ENCODE data around the gene LAMB2.

The LAMB2 gene

DNA sequence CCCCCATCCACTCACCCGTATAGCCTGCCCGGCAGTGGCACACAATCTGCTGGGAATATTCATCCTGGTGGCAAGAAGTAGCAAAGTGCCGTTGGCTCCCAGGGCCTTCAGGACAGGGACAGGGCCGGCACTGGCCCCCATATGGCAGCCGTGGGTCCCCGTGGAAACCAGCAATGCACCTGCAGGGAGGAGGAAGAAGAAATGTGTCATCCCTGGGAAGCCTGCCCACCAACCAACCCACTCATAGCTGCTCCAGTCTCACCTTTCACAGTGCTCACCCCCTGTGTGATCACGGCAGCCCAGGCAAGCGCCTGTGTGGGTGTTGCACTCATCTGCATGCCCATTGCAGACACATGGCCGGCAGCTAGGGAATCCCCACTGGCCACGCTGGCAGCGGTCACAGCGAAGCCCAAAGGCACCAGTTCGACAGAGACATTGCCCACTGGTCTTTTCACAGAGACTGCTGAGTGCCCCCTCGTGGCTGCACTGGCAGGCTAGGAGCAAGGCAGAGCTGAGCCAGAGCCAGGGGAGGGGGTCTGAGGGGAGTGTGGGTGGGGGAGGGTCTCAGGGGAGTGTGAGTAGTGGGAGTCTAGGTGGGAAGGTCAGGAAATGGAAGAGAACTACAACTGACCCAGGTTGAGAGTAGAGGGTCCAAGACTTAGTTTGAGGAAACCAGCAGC, 7.7 kb downstream of the LAMB2 start:
- Histone ChIP-seq H3K79me1 (ENCODE audit: low read length) (peaks cover 5% of the 10 kb centered on the region), H3K4me2 (ENCODE audit: low read length) (no peak overlapping the region), H3K14ac (ENCODE audit: low read length) (no peak overlapping the region), H4K8ac (ENCODE audit: low read depth, low read length) (no peak overlapping the region), H3K4me3 (ENCODE audit: low read depth, low read length) (no peak overlapping the region), H2BK5ac (ENCODE audit: low read depth, low read length, poor library complexity) (no peak overlapping the region), H2AK5ac (ENCODE audit: low read length) (no peak overlapping the region), H3K4ac (ENCODE audit: low read depth, low read length) (no peak overlapping the region), H2BK120ac (ENCODE audit: insufficient read depth, low read length, poor library complexity) (no peak overlapping the region), H3K79me2 (ENCODE audit: control insufficient read depth, insufficient read depth, low read length, poor library complexity) (peaks cover 5% of the 10 kb centered on the region), H3K9ac (ENCODE audit: low read length) (no peak overlapping the region), H4K91ac (ENCODE audit: low read depth, low read length) (no peak overlapping the region), H3K27me3 (ENCODE audit: insufficient read depth, low read length) (no peaks in the 10 kb centered on the region), H3K18ac (ENCODE audit: low read length) (no peak overlapping the region), H3K4me1 (ENCODE audit: control insufficient read depth in 1 of 2, insufficient read depth in 2 of 2, low read length in 2 of 2) (no peaks in the 10 kb centered on the region), H3K36me3 (ENCODE audit: control insufficient read depth in 1 of 2, insufficient read depth in 2 of 2, low read length in 2 of 2) (peaks cover 72 to 76% of the 10 kb centered on the region in 2 experiments), H3K23ac (ENCODE audit: low read length) (no peak overlapping the region), H3K27ac (ENCODE audit: low read depth, low read length) (no peak overlapping the region), H3K9me3 (ENCODE audit: insufficient read depth, low read depth, low read length) (peaks cover 3% of the 10 kb centered on the region), H2BK12ac (ENCODE audit: low read length) (no peak overlapping the region), H4K12ac (ENCODE audit: low read depth, low read length) (no peak overlapping the region), H2AFZ (ENCODE audit: insufficient read depth, low read length, poor library complexity) (no peak overlapping the region)
- WGBS (ENCODE audit: extremely low coverage, insufficient coverage, insufficient read length) = no CpG with 5 or more reads among the region's 14 CpGs
- DNase-seq = no peak

DNA sequence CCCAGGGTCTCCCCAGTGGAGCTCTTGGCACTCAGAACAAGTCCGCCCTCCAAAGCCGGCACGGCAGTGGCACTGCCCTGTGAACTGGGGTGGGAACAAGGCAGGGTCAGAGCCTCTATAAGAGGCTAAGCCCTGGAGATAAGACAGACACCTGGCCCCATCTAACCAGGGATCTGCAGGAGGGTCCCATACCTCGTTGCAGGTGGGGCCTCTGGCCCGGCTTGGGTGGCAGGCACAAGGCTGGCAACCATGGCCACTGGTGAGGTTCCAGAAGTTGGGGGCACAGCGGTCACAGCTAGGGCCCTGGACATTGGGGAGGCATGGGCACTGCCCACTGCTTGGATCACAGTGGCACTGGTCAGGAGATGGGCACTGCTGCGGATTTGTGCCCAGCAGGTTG, 8.6 kb downstream of the LAMB2 start:
- peaks cover 3% of the 10 kb centered on the region for H3K9me3 ChIP-seq (ENCODE audit: insufficient read depth, low read depth, low read length)
- H3K79me1 ChIP-seq (ENCODE audit: low read length) = peaks cover 5% of the 10 kb centered on the region
- H4K91ac ChIP-seq (ENCODE audit: low read depth, low read length) = no peak overlapping the region
- no peak overlapping the region for H3K18ac ChIP-seq (ENCODE audit: low read length)
- H2AK5ac ChIP-seq (ENCODE audit: low read length) = no peak overlapping the region
- no peak for DNase-seq
- no peak overlapping the region for H3K4me3 ChIP-seq (ENCODE audit: low read depth, low read length)
- H2BK5ac ChIP-seq (ENCODE audit: low read depth, low read length, poor library complexity) = no peak overlapping the region
- H2BK120ac ChIP-seq (ENCODE audit: insufficient read depth, low read length, poor library complexity) = no peak overlapping the region
- no peak overlapping the region for H3K27ac ChIP-seq (ENCODE audit: low read depth, low read length)
- no peak overlapping the region for H4K8ac ChIP-seq (ENCODE audit: low read depth, low read length)
- H3K4me1 ChIP-seq (ENCODE audit: control insufficient read depth in 1 of 2, insufficient read depth in 2 of 2, low read length in 2 of 2) = peaks cover 6 to 7% of the 10 kb centered on the region in 2 experiments
- H3K27me3 ChIP-seq (ENCODE audit: insufficient read depth, low read length) = no peaks in the 10 kb centered on the region
- no peak overlapping the region for H2AFZ ChIP-seq (ENCODE audit: insufficient read depth, low read length, poor library complexity)
- peaks cover 6% of the 10 kb centered on the region for H3K79me2 ChIP-seq (ENCODE audit: control insufficient read depth, insufficient read depth, low read length, poor library complexity)
- H3K36me3 ChIP-seq (ENCODE audit: control insufficient read depth in 1 of 2, insufficient read depth in 2 of 2, low read length in 2 of 2) = peaks cover 65 to 67% of the 10 kb centered on the region in 2 experiments
- H4K12ac ChIP-seq (ENCODE audit: low read depth, low read length) = no peak overlapping the region
- H3K14ac ChIP-seq (ENCODE audit: low read length) = no peak overlapping the region
- H3K4me2 ChIP-seq (ENCODE audit: low read length) = no peak overlapping the region
- no peak overlapping the region for H3K9ac ChIP-seq (ENCODE audit: low read length)
- H3K23ac ChIP-seq (ENCODE audit: low read length) = no peak overlapping the region
- no CpG with 5 or more reads among the region's 7 CpGs for WGBS (ENCODE audit: extremely low coverage, insufficient coverage, insufficient read length)
- H2BK12ac ChIP-seq (ENCODE audit: low read length) = no peak overlapping the region
- no peak overlapping the region for H3K4ac ChIP-seq (ENCODE audit: low read depth, low read length)

DNA sequence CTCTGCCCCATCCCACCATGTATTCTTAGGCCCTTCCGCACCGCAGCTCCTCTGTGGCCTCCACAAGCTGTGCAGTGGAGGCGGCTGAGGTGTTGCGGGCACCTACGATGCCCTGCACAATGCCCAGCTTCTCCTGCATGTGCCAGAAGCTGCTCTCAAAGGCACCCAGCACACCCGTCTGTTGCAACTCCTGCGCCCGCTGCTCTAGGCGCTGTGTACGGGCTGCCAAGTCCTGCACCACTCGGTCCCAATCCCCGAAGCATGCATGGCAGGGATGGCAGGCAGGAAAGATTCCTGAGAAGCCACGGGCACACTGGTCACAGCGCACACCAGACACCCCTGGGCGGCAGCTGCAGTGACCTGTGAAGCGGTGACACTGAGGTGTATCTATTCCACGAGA, 9.2 kb downstream of the LAMB2 start:
- Histone ChIP-seq H2BK5ac (ENCODE audit: low read depth, low read length, poor library complexity) (no peak overlapping the region), H3K23ac (ENCODE audit: low read length) (no peak overlapping the region), H3K9ac (ENCODE audit: low read length) (no peak overlapping the region), H3K79me2 (ENCODE audit: control insufficient read depth, insufficient read depth, low read length, poor library complexity) (peaks cover 6% of the 10 kb centered on the region), H2AK5ac (ENCODE audit: low read length) (no peak overlapping the region), H2BK12ac (ENCODE audit: low read length) (no peak overlapping the region), H3K27ac (ENCODE audit: low read depth, low read length) (no peak overlapping the region), H3K18ac (ENCODE audit: low read length) (no peak overlapping the region), H4K8ac (ENCODE audit: low read depth, low read length) (no peak overlapping the region), H3K36me3 (ENCODE audit: control insufficient read depth in 1 of 2, insufficient read depth in 2 of 2, low read length in 2 of 2) (peaks cover 62 to 67% of the 10 kb centered on the region in 2 experiments), H3K27me3 (ENCODE audit: insufficient read depth, low read length) (no peaks in the 10 kb centered on the region), H3K14ac (ENCODE audit: low read length) (no peak overlapping the region), H4K91ac (ENCODE audit: low read depth, low read length) (no peak overlapping the region), H4K12ac (ENCODE audit: low read depth, low read length) (no peak overlapping the region), H3K4me2 (ENCODE audit: low read length) (no peak overlapping the region), H3K4me3 (ENCODE audit: low read depth, low read length) (no peak overlapping the region), H3K79me1 (ENCODE audit: low read length) (peaks cover 5% of the 10 kb centered on the region), H3K4ac (ENCODE audit: low read depth, low read length) (no peak overlapping the region), H2BK120ac (ENCODE audit: insufficient read depth, low read length, poor library complexity) (no peak overlapping the region), H3K4me1 (ENCODE audit: control insufficient read depth in 1 of 2, insufficient read depth in 2 of 2, low read length in 2 of 2) (peaks cover 6 to 7% of the 10 kb centered on the region in 2 experiments), H2AFZ (ENCODE audit: insufficient read depth, low read length, poor library complexity) (no peak overlapping the region), H3K9me3 (ENCODE audit: insufficient read depth, low read depth, low read length) (peaks cover 3% of the 10 kb centered on the region)
- WGBS (ENCODE audit: extremely low coverage, insufficient coverage, insufficient read length) = no CpG with 5 or more reads among the region's 17 CpGs
- no peak for DNase-seq

- Histone ChIP-seq H4K8ac (ENCODE audit: low read depth, low read length) (no peak overlapping the region), H2AK5ac (ENCODE audit: low read length) (no peak overlapping the region), H3K9ac (ENCODE audit: low read length) (no peak overlapping the region), H3K27me3 (ENCODE audit: insufficient read depth, low read length) (no peaks in the 10 kb centered on the region), H2BK5ac (ENCODE audit: low read depth, low read length, poor library complexity) (no peak overlapping the region), H3K4me1 (ENCODE audit: control insufficient read depth in 1 of 2, insufficient read depth in 2 of 2, low read length in 2 of 2) (peaks cover 6 to 7% of the 10 kb centered on the region in 2 experiments), H3K18ac (ENCODE audit: low read length) (no peak overlapping the region), H2AFZ (ENCODE audit: insufficient read depth, low read length, poor library complexity) (no peak overlapping the region), H3K79me1 (ENCODE audit: low read length) (peaks cover 5% of the 10 kb centered on the region), H3K4ac (ENCODE audit: low read depth, low read length) (no peak overlapping the region), H3K36me3 (ENCODE audit: control insufficient read depth in 1 of 2, insufficient read depth in 2 of 2, low read length in 2 of 2) (peaks cover 59 to 63% of the 10 kb centered on the region in 2 experiments), H3K4me2 (ENCODE audit: low read length) (no peak overlapping the region), H4K12ac (ENCODE audit: low read depth, low read length) (no peak overlapping the region), H3K9me3 (ENCODE audit: insufficient read depth, low read depth, low read length) (peaks cover 3% of the 10 kb centered on the region), H3K4me3 (ENCODE audit: low read depth, low read length) (no peak overlapping the region), H2BK120ac (ENCODE audit: insufficient read depth, low read length, poor library complexity) (no peak overlapping the region), H4K91ac (ENCODE audit: low read depth, low read length) (no peak overlapping the region), H3K14ac (ENCODE audit: low read length) (no peak overlapping the region), H3K27ac (ENCODE audit: low read depth, low read length) (no peak overlapping the region), H3K79me2 (ENCODE audit: control insufficient read depth, insufficient read depth, low read length, poor library complexity) (peaks cover 6% of the 10 kb centered on the region), H3K23ac (ENCODE audit: low read length) (no peak overlapping the region), H2BK12ac (ENCODE audit: low read length) (no peak overlapping the region)
- WGBS (ENCODE audit: extremely low coverage, insufficient coverage, insufficient read length) = no CpG with 5 or more reads among the region's 17 CpGs
- DNase-seq = no peak
These were observed 9.8 kb downstream of the LAMB2 start for GRCh38 chr3:49122886-49123545.

Measured in trophoblast cell (in vitro differentiated cells and primary cell).